SK-N-MC (cell line): ENCODE results near the gene SLC19A3.
"Not testable (repeated sequence)": the region's sequence is repeated elsewhere in the genome, so short reads cannot be mapped to it uniquely, and the experiment has no call there.

Experiments
- DNase-seq: peaks from one replicate; pipeline ENCODE4 v3.0.0-alpha.2; 2011; ENCODE audit warnings: low read depth, low spot score
- H3K27ac ChIP-seq: fragments of 200-600 bp; sonication (generic); 2 replicates; pipeline ENCODE4 v1.5.1; 2016; ENCODE audit warnings: mixed run types
- H3K36me3 ChIP-seq: fragments of 200-600 bp; sonication (generic); 2 replicates; pipeline ENCODE4 v1.6.1; 2017; ENCODE audit warnings: antibody characterized with exemption, low read length, mixed read lengths; ENCODE audit not compliant: insufficient read depth
- H3K4me3 ChIP-seq: fragments of 200-600 bp; sonication (generic); 2 replicates; pipeline ENCODE4 v1.5.1; 2016
- H3K9ac ChIP-seq: fragments of 200-600 bp; sonication (generic); 2 replicates; pipeline ENCODE4 v1.8.0; 2017; ENCODE audit warnings: mixed run types, mixed read lengths; ENCODE audit not compliant: insufficient read length
- H3K9me3 ChIP-seq: fragments of 200-600 bp; sonication (generic); 2 replicates; pipeline ENCODE4 v1.6.1; 2017; ENCODE audit warnings: low read depth, mild to moderate bottlenecking, antibody characterized with exemption, low read length, moderate library complexity, mixed read lengths
- EZH2 ChIP-seq: fragments of 200-600 bp; sonication (generic); IDR thresholded peaks from one replicate; pipeline ENCODE4 v1.6.1; 2017; ENCODE audit warnings: antibody characterized with exemption
- FOXP2 ChIP-seq: optimal IDR thresholded peaks from 2 replicates; pipeline ENCODE3; 2011; ENCODE audit warnings: mild to moderate bottlenecking, moderate library complexity; ENCODE audit not compliant: insufficient read depth; ENCODE audit errors: extremely low read length, control extremely low read depth
- POLR2AphosphoS5 ChIP-seq: IDR thresholded peaks from 2 replicates; pipeline ENCODE4 v1.6.1; 2012; ENCODE audit warnings: mild to moderate bottlenecking, low read depth, low read length, borderline replicate concordance

The SLC19A3 gene

DNA sequence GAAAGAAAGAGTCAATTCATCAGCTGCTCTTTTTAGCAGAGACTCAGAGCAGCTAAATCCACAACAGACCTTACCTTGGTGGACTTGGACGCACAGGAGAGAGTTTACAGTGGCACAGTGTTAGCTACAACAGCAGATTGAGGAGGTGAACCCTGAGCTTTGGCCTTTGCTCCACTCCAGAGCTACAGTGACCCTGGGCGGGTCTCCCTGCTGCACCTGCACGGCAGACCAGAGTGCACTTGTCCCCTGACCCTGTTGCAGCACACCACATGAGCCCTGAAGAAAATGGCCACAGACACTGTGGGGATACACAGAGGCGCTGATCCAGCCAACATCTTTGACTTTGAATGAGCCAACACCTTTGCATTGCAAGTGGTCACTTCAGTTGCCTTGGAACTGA lies 11.0 kb downstream of the SLC19A3 start:
- Histone ChIP-seq H3K27ac (no peak overlapping the region), H3K9me3 (no peaks in the 10 kb centered on the region), H3K36me3 (no peaks in the 10 kb centered on the region), H3K9ac (no peak overlapping the region), H3K4me3 (no peak overlapping the region)
- TF ChIP-seq EZH2 (no peak), POLR2AphosphoS5 (no peak), FOXP2 (no peak)
- no peak for DNase-seq

DNA sequence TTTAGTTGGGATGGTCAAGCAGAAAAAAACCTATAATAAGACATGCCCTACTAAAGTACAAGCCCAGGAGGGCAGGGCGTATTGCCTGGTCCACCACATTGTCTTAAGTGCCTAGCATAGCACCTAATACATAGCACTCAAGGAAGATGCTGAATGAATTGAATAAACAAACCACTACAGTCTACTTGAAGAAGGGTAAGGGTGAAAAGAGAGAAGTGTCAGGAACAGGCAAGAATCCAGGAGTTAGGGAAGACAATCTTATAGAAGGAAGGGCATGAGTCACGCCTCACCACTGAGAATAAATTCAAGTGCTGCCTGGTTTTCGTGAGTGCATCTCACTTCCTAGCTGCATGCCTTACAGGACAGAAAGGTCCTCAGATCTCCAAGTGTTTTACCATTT lies 13.9 kb downstream of the SLC19A3 start:
- H3K36me3 ChIP-seq = no peaks in the 10 kb centered on the region
- no peak overlapping the region for H3K9ac ChIP-seq
- no peak overlapping the region for H3K27ac ChIP-seq
- no peaks in the 10 kb centered on the region for H3K9me3 ChIP-seq
- no peak overlapping the region for H3K4me3 ChIP-seq
- TF ChIP-seq FOXP2 (no peak), EZH2 (no peak), POLR2AphosphoS5 (no peak)
- no peak for DNase-seq

DNA sequence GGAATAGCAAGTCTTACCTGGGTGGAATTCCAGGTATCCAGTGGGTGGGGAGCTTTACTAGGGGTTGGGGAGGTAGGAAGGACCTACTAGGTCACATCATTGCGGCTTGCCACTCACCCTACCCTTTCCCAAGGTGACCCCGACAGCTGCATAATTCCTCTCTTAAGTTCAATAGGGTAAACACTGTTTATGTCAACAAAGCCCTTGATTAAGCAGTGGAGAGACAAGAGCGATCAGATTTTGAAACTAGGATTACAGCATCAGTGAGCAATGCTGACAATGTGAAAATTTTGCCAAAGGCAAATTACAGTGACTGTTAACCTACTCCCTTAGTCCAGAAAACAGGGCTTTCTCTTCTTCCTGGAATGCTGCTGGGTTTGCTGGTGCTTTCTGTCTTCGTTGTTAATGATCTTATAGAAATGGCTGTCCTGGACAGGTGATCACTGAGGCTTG lies 14.5 kb downstream of the SLC19A3 start:
- Histone ChIP-seq H3K9ac (no peak overlapping the region), H3K36me3 (no peaks in the 10 kb centered on the region), H3K4me3 (no peak overlapping the region), H3K9me3 (no peaks in the 10 kb centered on the region), H3K27ac (no peak overlapping the region)
- TF ChIP-seq FOXP2 (no peak), EZH2 (no peak), POLR2AphosphoS5 (no peak)
- no peak for DNase-seq

DNA sequence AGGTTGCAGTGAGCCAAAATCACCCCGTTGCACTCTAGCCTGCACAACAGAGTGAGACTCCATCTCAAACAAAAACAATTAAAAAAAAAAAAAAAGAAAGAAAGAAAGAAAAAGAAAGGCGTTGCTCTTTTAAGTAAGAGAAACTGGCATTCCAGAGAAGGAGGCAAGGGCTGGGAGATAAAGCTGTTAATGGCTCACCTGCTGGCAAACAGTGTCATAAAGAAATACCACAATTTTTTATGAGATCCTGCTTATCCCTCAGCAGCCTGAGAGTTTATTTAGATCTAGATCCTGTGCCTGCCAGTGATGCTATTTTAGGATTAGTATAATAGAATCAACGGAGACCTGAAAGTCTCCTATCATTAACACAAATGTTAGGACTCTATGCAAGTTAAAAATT lies 16.3 kb downstream of the SLC19A3 start:
- H3K27ac ChIP-seq = no peak overlapping the region
- no peaks in the 10 kb centered on the region for H3K9me3 ChIP-seq
- no peak overlapping the region for H3K9ac ChIP-seq
- no peak overlapping the region for H3K4me3 ChIP-seq
- no peaks in the 10 kb centered on the region for H3K36me3 ChIP-seq
- no peak for DNase-seq
- no peak for TF ChIP-seq POLR2AphosphoS5
- TF ChIP-seq EZH2 = no peak

DNA sequence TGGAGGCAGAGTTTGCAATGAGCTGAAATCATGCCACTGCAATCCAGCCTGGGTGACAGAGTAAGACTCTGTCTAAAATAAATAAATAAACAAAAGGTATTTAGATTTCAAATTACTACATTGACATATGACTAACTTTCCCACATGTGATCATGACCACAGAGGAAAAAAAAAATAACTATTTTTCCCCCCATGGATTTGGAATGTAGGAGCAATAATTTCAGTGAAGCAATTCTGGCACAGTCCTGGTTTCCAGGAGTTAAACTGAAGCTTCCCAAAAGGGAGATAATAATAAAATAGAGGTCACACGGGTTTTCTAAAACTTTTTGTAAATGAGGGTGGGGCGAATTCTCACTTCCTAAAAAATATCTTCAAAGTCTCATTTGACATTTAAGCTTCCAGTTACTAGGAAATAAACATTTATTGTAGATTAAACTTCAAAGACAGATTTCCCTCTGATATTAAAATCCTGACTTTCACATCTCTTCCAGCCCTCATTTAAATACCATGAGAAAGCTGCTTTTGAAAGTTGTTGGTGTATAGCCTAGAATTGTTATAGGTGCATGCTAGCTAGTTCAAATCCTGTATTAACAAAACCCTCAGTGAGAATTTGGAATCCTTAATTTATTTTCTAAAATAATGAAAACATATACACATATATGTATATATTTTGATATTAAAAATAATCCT lies 20.7 kb downstream of the SLC19A3 start:
- Histone ChIP-seq H3K36me3 (no peaks in the 10 kb centered on the region), H3K9ac (no peak overlapping the region), H3K9me3 (no peaks in the 10 kb centered on the region), H3K4me3 (no peak overlapping the region), H3K27ac (no peak overlapping the region)
- no peak for TF ChIP-seq FOXP2
- TF ChIP-seq POLR2AphosphoS5 = no peak
- TF ChIP-seq EZH2 = no peak
- DNase-seq = no peak

DNA sequence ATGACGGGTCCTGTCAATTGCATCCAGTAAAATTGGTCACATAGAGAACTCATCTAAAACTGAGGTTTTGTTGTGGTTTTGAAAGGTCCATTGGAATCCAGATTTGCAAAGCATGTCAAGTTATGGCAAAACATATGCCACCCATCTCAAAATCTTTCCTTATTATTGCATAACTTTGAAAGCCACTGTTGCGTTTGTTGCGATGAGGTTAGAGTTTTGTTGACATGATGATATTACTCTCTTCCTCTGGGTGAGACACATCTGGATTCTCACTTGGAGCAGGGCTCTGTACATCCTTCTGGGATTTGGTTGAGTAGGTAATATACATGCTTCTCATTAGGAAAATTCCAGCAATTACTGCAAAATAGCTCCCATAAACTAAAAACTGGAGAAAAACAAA lies 30.6 kb downstream of the SLC19A3 start:
- Histone ChIP-seq H3K36me3 (no peaks in the 10 kb centered on the region), H3K4me3 (no peak overlapping the region), H3K9me3 (no peaks in the 10 kb centered on the region), H3K9ac (no peak overlapping the region), H3K27ac (no peak overlapping the region)
- DNase-seq = no peak
- no peak for TF ChIP-seq POLR2AphosphoS5

DNA sequence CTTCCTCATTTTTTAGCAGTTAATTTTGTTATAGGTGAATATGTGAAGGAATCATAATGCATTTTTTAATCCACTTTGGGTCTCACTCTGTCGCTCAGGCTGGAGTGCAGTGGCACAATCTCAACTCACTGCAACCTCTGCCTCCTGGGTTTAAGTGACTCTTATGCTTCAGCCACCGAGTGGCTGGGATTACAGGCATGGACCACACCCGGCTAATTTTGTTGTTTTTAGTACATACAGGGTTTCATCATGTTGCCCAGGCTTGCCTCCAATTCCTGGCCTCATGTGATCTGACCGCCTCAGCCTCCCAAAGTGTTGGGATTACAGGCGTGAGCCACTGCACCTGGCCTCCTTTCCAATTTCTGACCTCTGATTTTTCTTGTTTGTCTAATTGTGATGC lies 33.6 kb downstream of the SLC19A3 start:
- H3K27ac ChIP-seq = no peak overlapping the region
- TF ChIP-seq FOXP2 (no peak), EZH2 (no peak), POLR2AphosphoS5 (no peak)
- no peak overlapping the region for H3K4me3 ChIP-seq
- DNase-seq = no peak
- H3K9me3 ChIP-seq = no peaks in the 10 kb centered on the region
- H3K9ac ChIP-seq = no peak overlapping the region
- no peaks in the 10 kb centered on the region for H3K36me3 ChIP-seq

DNA sequence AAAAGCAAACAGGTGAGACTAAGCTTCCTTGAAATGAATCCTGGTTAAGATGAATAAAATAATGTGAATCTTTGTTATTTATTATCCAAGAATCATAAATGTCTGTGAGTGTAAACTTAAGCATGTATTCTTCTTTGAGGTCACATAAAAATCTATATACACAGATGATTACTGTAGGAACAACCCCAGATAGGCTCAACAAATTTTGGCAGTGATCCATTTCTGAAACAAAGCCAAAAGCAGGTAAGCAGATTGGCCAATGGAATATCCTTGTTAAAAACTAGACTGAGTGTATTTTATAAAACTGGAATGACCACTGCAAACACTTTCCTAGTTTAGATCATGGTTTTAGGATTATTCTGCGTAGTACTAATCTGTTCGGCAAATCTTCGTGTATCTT lies 39.9 kb downstream of the SLC19A3 start:
- no peak for DNase-seq
- H3K27ac ChIP-seq = no peak overlapping the region
- H3K36me3 ChIP-seq = no peaks in the 10 kb centered on the region
- no peak overlapping the region for H3K4me3 ChIP-seq
- no peak overlapping the region for H3K9ac ChIP-seq
- TF ChIP-seq FOXP2 (no peak), EZH2 (no peak), POLR2AphosphoS5 (no peak)
- no peaks in the 10 kb centered on the region for H3K9me3 ChIP-seq

DNA sequence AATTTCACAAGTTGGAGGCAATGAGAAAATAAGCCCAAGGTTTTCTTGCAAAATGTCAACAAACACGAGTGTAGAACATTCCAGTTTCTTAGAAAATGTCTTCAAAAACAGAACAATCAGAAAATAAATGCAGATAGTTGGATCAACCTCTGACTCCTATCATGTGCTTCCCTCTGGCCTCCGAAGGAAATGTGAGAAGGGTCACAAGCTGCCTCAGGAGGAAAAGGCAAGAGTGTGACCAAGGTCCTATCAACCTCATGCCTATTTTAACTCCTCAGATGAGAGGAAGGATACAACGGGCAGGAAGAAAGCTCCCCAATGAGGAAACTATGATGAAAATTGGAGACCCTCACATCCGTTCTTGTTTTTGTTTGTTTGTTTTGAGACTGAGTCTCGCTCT lies 43.3 kb downstream of the SLC19A3 start:
- no peak overlapping the region for H3K27ac ChIP-seq
- TF ChIP-seq FOXP2 = no peak
- TF ChIP-seq EZH2 = no peak
- no peak for TF ChIP-seq POLR2AphosphoS5
- no peaks in the 10 kb centered on the region for H3K36me3 ChIP-seq
- no peaks in the 10 kb centered on the region for H3K9me3 ChIP-seq
- no peak overlapping the region for H3K4me3 ChIP-seq
- no peak overlapping the region for H3K9ac ChIP-seq
- DNase-seq = no peak

DNA sequence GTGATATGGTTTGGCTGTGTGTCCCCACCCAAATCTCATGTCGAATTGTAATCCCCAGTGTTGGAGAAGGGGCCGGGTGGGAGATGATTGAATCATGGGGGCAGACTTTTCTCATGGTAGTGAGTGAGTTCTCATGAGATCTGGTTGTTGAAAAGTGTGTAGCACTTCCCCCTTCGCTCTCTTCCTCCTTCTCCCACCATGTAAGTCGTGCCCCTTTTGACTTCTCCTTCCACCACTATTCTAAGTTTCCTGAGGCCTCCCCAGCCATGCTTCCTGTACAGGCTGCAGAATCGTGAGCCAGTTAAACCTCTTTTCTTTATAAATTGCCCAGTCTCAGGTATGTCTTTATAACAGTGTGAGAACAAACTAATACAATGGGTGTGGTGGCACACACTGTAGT lies 44.2 kb downstream of the SLC19A3 start:
- not testable (repeated sequence) for DNase-seq, H3K36me3 ChIP-seq, H3K9ac ChIP-seq, H3K27ac ChIP-seq, H3K9me3 ChIP-seq, H3K4me3 ChIP-seq
